GM18502 (cell line): ENCODE measurements around the gene EIF4EBP2.

Experiments
- ATAC-seq: cut with Tn5 transposase; IDR thresholded peaks from one replicate; pipeline ENCODE4 v1.9.1; 2021; ENCODE audit warnings: mild to moderate bottlenecking; ENCODE audit not compliant: unreplicated experiment, poor library complexity

The EIF4EBP2 gene

GRCh38 chr10:70376436-70377378 is 27.2 kb upstream of the EIF4EBP2 start:
- ATAC-seq = no peak

- ATAC-seq = no peak
These were observed 25.8 kb upstream of the EIF4EBP2 start for GRCh38 chr10:70378122-70378521.

- no peak for ATAC-seq
These were observed 24.3 kb upstream of the EIF4EBP2 start for GRCh38 chr10:70379581-70380176.

- ATAC-seq = no peak
These were observed 23.4 kb upstream of the EIF4EBP2 start for GRCh38 chr10:70380350-70381135.

GRCh38 chr10:70381471-70382421 is 22.2 kb upstream of the EIF4EBP2 start:
- peak; percentile 39 for ATAC-seq

GRCh38 chr10:70391654-70392053 is 12.3 kb upstream of the EIF4EBP2 start:
- no peak for ATAC-seq

- ATAC-seq = no peak
These were observed 7.8 kb upstream of the EIF4EBP2 start for GRCh38 chr10:70396140-70396539.

GRCh38 chr10:70399177-70399576 is 4.8 kb upstream of the EIF4EBP2 start:
- ATAC-seq = no peak

GRCh38 chr10:70403483-70404035 is 386 bp upstream of the EIF4EBP2 start:
- ATAC-seq = peak; percentile 8

GRCh38 chr10:70404787-70405036 is 767 bp downstream of the EIF4EBP2 start:
- ATAC-seq = no peak

- peak; percentile 37 for ATAC-seq
These were observed 1.3 kb downstream of the EIF4EBP2 start for GRCh38 chr10:70405037-70405824.

GRCh38 chr10:70409772-70410171 is 5.8 kb downstream of the EIF4EBP2 start:
- no peak for ATAC-seq

- ATAC-seq = no peak
These were observed 6.7 kb downstream of the EIF4EBP2 start for GRCh38 chr10:70410608-70411007.

GRCh38 chr10:70412356-70412755 is 8.4 kb downstream of the EIF4EBP2 start:
- no peak for ATAC-seq

GRCh38 chr10:70417568-70417967 is 13.6 kb downstream of the EIF4EBP2 start:
- ATAC-seq = no peak

GRCh38 chr10:70418229-70418628 is 14.3 kb downstream of the EIF4EBP2 start:
- ATAC-seq = no peak

GRCh38 chr10:70418713-70419112 is 14.8 kb downstream of the EIF4EBP2 start:
- ATAC-seq = no peak

GRCh38 chr10:70424320-70424719 is 20.4 kb downstream of the EIF4EBP2 start:
- no peak for ATAC-seq

GRCh38 chr10:70425096-70425495 is 21.2 kb downstream of the EIF4EBP2 start:
- no peak for ATAC-seq
